A549 (cell line): ENCODE measurements around the gene ZBTB8B. TPM values are rescaled to one million over a fixed set of nuclear protein-coding genes. Genes with fewer than 3 reads are reported as not detected.

Experiments used
- ATAC-seq, 2 experiments: fragments of 200-7000 bp in 1 of 2; fragments of >200 bp in 1 of 2; cut with Nextera tagmentation in 1 of 2; cut with Tn5 transposase in 1 of 2; 3 replicates each; pipeline versions ENCODE4 v1.8.0 to v1.9.1; 2018 to 2020; ENCODE audit warnings: mild to moderate bottlenecking in 1 of 2, moderate library complexity in 1 of 2
- CTCF ChIA-PET: fragments of 300-600 bp; sonication (Branson Sonifier 250); formaldehyde crosslinking; extraction: SDS; loops from one replicate; lab custom pipeline; 2021; ENCODE audit warnings: antibody characterized with exemption, inconsistent platforms; lab: Yijun Ruan, JAX
- POLR2A ChIA-PET: fragments of 350-600 bp; formaldehyde crosslinking; extraction: SDS; loops from one replicate; lab custom pipeline; 2021; ENCODE audit warnings: antibody characterized with exemption, inconsistent platforms; lab: Yijun Ruan, JAX
- DNase-seq, 2 experiments: peaks; one replicate each; pipeline versions ENCODE4 v3.0.0 to v3.0.0-alpha.2; 2011 to 2016; ENCODE audit warnings: low read depth in 1 of 2, low spot score in 1 of 2
- FAIRE-seq: peaks from 2 replicates; lab custom pipeline; 2011; peaks lifted over from hg19 to GRCh38; lab: Jason Lieb, UNC
- H3K27ac ChIP-seq, 2 experiments: fragments of >200 bp; sonication (Bioruptor Twin); formaldehyde crosslinking; 3 replicates each; pipeline ENCODE4 v1.5.1; 2016 to 2017
- H3K4me1 ChIP-seq: fragments of >200 bp; sonication (Bioruptor Twin); formaldehyde crosslinking; 3 replicates; pipeline ENCODE4 v1.6.1; 2016
- H3K4me2 ChIP-seq: fragments of >200 bp; sonication (Bioruptor Twin); formaldehyde crosslinking; 3 replicates; pipeline ENCODE4 v1.6.1; 2016
- H3K4me3 ChIP-seq: fragments of >200 bp; sonication (Bioruptor Twin); formaldehyde crosslinking; 3 replicates; pipeline ENCODE4 v1.5.1; 2016
- H3K9me3 ChIP-seq: fragments of >200 bp; sonication (Bioruptor Twin); formaldehyde crosslinking; 3 replicates; pipeline ENCODE4 v1.6.1; 2016
- ATOH8 ChIP-seq: fragments of 250-450 bp; sonication (Bioruptor Pico); IDR thresholded peaks from 2 replicates; pipeline ENCODE4 v1.5.0; 2020; ENCODE audit warnings: low read depth, mild to moderate bottlenecking, moderate library complexity
- BCL3 ChIP-seq: fragments of >200 bp; sonication (Bioruptor Twin); formaldehyde crosslinking; IDR thresholded peaks from 3 replicates; pipeline ENCODE4 v1.6.1; 2016
- CTCF ChIP-seq: fragments of >200 bp; sonication (Bioruptor Twin); formaldehyde crosslinking; IDR thresholded peaks from 3 replicates; pipeline ENCODE4 v1.5.1; 2016
- E2F6 ChIP-seq: IDR thresholded peaks from 2 replicates; pipeline ENCODE4 v1.6.1; 2012; ENCODE audit warnings: low read depth, borderline replicate concordance
- ESRRA ChIP-seq: fragments of 150-350 bp; IDR thresholded peaks from 2 replicates; pipeline ENCODE4 v1.6.1; 2014; ENCODE audit warnings: mild to moderate bottlenecking, low read length, borderline replicate concordance
- FOXS1 ChIP-seq: fragments of 250-450 bp; sonication (Bioruptor Pico); IDR thresholded peaks from 2 replicates; pipeline ENCODE4 v1.5.0; 2020; ENCODE audit warnings: mild to moderate bottlenecking, moderate library complexity
- HES2 ChIP-seq: fragments of >200 bp; sonication (Bioruptor Twin); formaldehyde crosslinking; IDR thresholded peaks from 2 replicates; pipeline ENCODE4 v1.6.1; 2016
- HEYL ChIP-seq: fragments of 250-450 bp; sonication (Bioruptor Pico); IDR thresholded peaks from 2 replicates; pipeline ENCODE4 v1.8.0; 2021; ENCODE audit warnings: mild to moderate bottlenecking, moderate library complexity
- HMGXB4 ChIP-seq: fragments of 250-450 bp; sonication (Bioruptor Pico); IDR thresholded peaks from 2 replicates; pipeline ENCODE4 v1.5.0; 2021; ENCODE audit warnings: mild to moderate bottlenecking, moderate library complexity, borderline replicate concordance
- HOXB13 ChIP-seq: fragments of 250-450 bp; sonication (Bioruptor Pico); IDR thresholded peaks from 2 replicates; pipeline ENCODE4 v1.5.0; 2020; ENCODE audit warnings: low read depth, mild to moderate bottlenecking, moderate library complexity
- KDM1A ChIP-seq: fragments of 200-600 bp; sonication (generic); IDR thresholded peaks from 2 replicates; pipeline ENCODE4 v1.6.1; 2016; ENCODE audit warnings: low read depth, mild to moderate bottlenecking
- MAZ ChIP-seq: fragments of 150-350 bp; IDR thresholded peaks from 2 replicates; pipeline ENCODE4 v1.6.1; 2014; ENCODE audit warnings: antibody characterized with exemption, low read depth, low read length, borderline replicate concordance
- NPAS2 ChIP-seq: fragments of 250-450 bp; sonication (Bioruptor Pico); IDR thresholded peaks from 2 replicates; pipeline ENCODE4 v1.8.0; 2022; ENCODE audit warnings: mild to moderate bottlenecking, moderate library complexity, borderline replicate concordance
- NR3C1 ChIP-seq: fragments of >200 bp; sonication (Bioruptor Twin); formaldehyde crosslinking; IDR thresholded peaks from 3 replicates; pipeline ENCODE4 v1.6.1; 2017
- POLR2AphosphoS2 ChIP-seq: conservative IDR thresholded peaks from 2 replicates; pipeline ENCODE4 v1.6.1; 2012; ENCODE audit warnings: low read length, improper control_type of control experiment, inconsistent platforms
- RFX5 ChIP-seq: fragments of 450-650 bp; IDR thresholded peaks from 2 replicates; pipeline ENCODE4 v1.7.1; 2014; ENCODE audit warnings: antibody characterized with exemption, mild to moderate bottlenecking, moderate library complexity
- SMC3 ChIP-seq: fragments of >200 bp; sonication (Bioruptor Twin); formaldehyde crosslinking; IDR thresholded peaks from 3 replicates; pipeline ENCODE4 v1.6.1; 2018; ENCODE audit warnings: inconsistent platforms
- ZC3H11A ChIP-seq: fragments of 450-650 bp; IDR thresholded peaks from 2 replicates; pipeline ENCODE4 v1.6.1; 2014; ENCODE audit warnings: antibody characterized with exemption, mild to moderate bottlenecking
- WGBS: methylation state at CpG from one replicate; pipeline ENCODE4 v1.1.6; 2017; ENCODE audit errors: missing lambda C conversion rate; 5-methylcytosine and 5-hydroxymethylcytosine counted together
- polyA plus RNA-seq, 4 experiments: library from polyadenylated mRNA; depleted of rRNA in 3 of 4; stranded (reverse); fragments of >200 nt; fragmentation: RNase III in 1 of 4; extraction: RNeasy Plus Mini Kit Qiagen cat#74134 plus additional on column Dnase treatment in 1 of 4; gene quantifications; 2 replicates in 3 of 4; 3 replicates in 1 of 4; pipeline ENCODE4 v1.2.3, GENCODE V29; 2011 to 2017

The ZBTB8B gene
- polyA plus RNA-seq, 2 of the 4 experiments (the other 2 are of a cell fraction): 0.01 to 0.03 TPM

GRCh38 chr1:32507021-32507420 lies 42.1 kb downstream of the ZBTB8B start (continued):
- TF ChIP-seq CTCF: no peak
- TF ChIP-seq FOXS1 (CRISPR knock-in tag): no peak
- TF ChIP-seq HEYL (CRISPR knock-in tag): no peak
- TF ChIP-seq BCL3: no peak
- no peak for TF ChIP-seq E2F6
- TF ChIP-seq ESRRA: no peak

GRCh38 chr1:32508761-32509160 lies 43.9 kb downstream of the ZBTB8B start:
- H3K27ac ChIP-seq: no peak overlapping the region
- H3K4me3 ChIP-seq: no peak overlapping the region
- ChIA-PET POLR2A (no interaction called here), CTCF (interaction anchor here (1.9 kb wide), 1 partner anchor 11 kb away, joined by 8 read pairs; no protein-coding TSS in a partner anchor)
- no peak for TF ChIP-seq HOXB13
- TF ChIP-seq HES2: no peak
- TF ChIP-seq ATOH8 (CRISPR knock-in tag): no peak
- TF ChIP-seq ZC3H11A: no peak
- TF ChIP-seq SMC3: no peak
- no peak for TF ChIP-seq E2F6
- no peak for TF ChIP-seq RFX5
- TF ChIP-seq KDM1A: no peak
- TF ChIP-seq NPAS2 (CRISPR knock-in tag): no peak
- TF ChIP-seq MAZ: no peak
- TF ChIP-seq HMGXB4 (CRISPR knock-in tag): no peak
- no peak for TF ChIP-seq NR3C1
- no peak for TF ChIP-seq POLR2AphosphoS2
- no peak for DNase-seq
- H3K4me1 ChIP-seq: 0 out of 3 replicates have a peak, but pooled peaks cover 3% of the 10 kb centered on the region
- no peak overlapping the region for H3K4me2 ChIP-seq
- H3K9me3 ChIP-seq: 0 out of 3 replicates have a peak, but pooled peaks cover 4% of the 10 kb centered on the region
- no peak for FAIRE-seq
- WGBS: 43% methylated on average over 5 of the region's 5 CpGs
- ATAC-seq: peak; percentile 43; a peak in 3 of 6 replicates
